Measurements from ENCODE around the gene RPL38.

DNA sequence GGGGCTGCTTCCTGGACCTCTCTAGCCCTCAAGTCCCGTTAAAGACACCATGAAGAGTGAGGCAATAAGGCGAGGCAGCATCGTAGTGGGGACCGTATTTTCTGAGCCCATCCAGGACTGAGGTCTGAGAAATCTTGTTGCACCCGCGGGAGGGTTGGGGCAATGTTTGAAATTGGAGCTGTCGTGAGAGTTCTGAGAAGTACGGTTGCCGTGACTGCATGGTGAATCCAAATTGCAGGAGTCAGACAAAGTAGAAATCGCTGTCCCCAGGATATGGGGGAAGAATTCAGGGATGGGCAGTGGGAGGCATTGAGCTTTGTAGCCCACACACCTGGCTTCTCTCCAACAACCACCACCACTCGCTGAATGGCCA is 42.0 kb upstream of the RPL38 start:
- TF ChIP-seq POLR2A (IDR thresholded peaks at IDR 0.05) = no peak
- TF ChIP-seq, protein P1, sequence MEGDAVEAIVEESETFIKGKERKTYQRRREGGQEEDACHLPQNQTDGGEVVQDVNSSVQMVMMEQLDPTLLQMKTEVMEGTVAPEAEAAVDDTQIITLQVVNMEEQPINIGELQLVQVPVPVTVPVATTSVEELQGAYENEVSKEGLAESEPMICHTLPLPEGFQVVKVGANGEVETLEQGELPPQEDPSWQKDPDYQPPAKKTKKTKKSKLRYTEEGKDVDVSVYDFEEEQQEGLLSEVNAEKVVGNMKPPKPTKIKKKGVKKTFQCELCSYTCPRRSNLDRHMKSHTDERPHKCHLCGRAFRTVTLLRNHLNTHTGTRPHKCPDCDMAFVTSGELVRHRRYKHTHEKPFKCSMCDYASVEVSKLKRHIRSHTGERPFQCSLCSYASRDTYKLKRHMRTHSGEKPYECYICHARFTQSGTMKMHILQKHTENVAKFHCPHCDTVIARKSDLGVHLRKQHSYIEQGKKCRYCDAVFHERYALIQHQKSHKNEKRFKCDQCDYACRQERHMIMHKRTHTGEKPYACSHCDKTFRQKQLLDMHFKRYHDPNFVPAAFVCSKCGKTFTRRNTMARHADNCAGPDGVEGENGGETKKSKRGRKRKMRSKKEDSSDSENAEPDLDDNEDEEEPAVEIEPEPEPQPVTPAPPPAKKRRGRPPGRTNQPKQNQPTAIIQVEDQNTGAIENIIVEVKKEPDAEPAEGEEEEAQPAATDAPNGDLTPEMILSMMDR (IDR thresholded peaks at IDR 0.05) = no peak

All from esophagus squamous epithelium (tissue), 4 donors.